CD4-positive, alpha-beta T cell treated with Interleukin-4 for 1 hour (primary cell): ENCODE data around the gene ASB5.

ENCODE experiments used
- DNase-seq, 2 donors: peaks; one replicate each; pipeline ENCODE4 v3.0.0-alpha.2; 2020 to 2022

ASB5 gene

GRCh38 chr4:176277162-176277904 is 8.3 kb upstream of the ASB5 start:
- peak in 1 of 2 donors; percentile 5 for DNase-seq

GRCh38 chr4:176276710-176277109 is 7.7 kb upstream of the ASB5 start:
- no peak for DNase-seq

GRCh38 chr4:176274441-176274840 is 5.4 kb upstream of the ASB5 start:
- no peak for DNase-seq

DNA sequence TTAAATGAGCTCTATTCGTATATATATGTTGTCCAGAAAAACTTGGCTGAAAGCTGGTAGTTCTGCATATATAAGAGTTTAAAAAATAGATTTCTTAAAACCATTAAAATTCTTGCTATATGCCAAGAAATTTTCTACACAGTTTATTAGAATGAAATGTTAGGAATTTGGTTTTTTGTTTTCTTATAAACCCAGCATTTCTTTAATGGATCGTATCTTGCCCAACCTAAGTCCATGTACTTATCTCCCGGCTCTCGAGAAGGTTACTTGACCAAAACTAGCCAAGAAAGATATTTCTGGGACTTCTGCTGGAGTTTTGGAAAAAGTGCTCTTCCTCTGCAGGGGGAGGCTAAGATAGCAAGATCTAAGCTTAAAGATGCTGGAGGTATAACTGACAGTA is 4.7 kb upstream of the ASB5 start:
- no peak for DNase-seq

- no peak for DNase-seq
These were observed 3.8 kb upstream of the ASB5 start for GRCh38 chr4:176272799-176273198.

DNA sequence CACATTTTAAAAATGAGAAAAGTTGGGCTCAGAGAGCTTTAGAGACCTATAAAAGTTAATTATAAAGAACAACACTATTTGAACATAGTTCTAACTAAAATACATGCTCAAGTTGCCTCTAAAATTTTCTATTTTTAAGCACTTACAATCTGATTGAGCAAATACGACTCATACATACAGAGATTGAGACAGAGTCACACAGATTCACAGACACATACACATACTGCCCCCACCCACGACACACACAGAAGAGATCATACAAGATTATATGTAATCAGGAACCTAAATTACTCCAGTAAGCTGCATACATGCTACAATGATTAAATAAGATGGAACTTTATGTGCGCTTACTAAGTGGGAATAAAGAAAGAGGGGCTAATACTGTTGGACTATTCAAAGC is 2.7 kb upstream of the ASB5 start:
- no peak for DNase-seq

DNA sequence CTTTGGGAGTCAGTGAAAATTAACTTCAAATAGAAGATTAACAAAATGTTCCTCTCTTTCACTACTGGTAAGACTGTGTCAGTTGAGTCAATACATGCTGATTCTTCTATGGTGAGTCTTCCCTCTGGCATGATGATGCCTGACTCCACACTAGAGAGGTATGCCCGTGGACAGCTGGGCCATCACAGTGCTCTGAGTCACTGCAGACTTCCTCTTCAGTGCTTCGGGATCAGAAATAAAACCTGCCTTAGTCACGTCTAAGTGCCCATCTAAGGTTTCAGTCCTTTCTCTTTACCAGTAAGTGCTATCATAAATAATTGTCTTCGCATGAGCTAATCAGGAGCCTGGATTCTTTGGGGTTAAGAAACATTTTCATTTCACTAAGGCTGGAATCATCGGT is 1.6 kb upstream of the ASB5 start:
- DNase-seq: no peak

DNA sequence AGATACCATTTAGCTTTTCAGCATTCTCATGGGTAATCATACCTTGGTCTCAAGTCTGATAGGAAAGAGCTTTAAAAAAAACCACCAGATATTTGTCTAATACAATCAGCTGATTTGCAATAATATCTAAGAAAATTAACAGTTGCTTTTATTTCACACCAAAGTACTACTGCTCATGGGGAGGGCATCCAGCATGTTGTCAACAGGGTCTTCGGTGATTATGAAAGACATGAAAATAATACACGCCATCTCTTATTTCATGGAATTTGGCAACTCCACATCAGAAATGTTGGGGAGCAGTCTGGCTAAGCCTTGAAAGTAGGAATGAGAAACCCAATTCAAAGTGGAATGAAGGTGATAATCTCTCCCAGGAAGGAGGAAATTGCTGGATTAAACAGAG is 3.0 kb downstream of the ASB5 start:
- DNase-seq: no peak

- no peak for DNase-seq
These were observed 6.8 kb downstream of the ASB5 start for GRCh38 chr4:176262243-176262642.

DNA sequence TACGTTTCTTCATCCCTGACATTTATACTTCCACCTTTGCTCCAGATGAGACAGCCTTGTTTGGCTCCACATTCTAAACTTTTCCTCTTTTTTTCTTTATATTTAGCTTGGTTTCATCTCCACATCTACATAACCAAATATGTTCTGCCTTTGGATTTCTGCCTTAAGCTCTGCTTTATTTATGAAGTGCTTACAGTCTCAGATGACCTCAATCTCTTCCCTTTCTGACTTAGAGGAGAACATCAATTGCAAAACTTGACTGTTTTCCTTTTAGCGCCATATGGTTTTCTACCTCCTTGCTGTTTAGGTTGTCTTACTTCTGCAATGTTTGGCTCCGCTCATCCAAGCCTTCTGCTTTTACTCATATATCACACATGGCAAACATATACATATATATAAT is 7.5 kb downstream of the ASB5 start:
- DNase-seq: no peak

DNA sequence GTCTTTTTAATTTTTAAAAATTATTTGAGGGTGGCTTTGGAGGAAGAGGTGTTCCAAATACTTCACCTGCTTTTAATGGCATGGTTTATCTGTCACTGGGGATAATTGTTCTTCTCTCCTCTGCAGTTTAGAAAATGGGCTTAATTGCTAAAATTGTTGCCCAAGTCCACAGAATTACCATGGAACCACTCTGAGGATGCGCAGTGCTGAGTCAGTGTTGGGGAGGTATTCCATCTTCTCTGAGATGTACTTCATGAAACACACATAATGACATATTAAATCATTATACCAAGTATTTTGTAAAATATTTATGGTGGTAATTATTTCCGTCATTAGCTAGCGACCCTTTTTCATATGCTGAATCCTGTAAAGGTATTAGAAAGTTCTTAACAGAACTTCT is 8.0 kb downstream of the ASB5 start:
- no peak for DNase-seq

DNA sequence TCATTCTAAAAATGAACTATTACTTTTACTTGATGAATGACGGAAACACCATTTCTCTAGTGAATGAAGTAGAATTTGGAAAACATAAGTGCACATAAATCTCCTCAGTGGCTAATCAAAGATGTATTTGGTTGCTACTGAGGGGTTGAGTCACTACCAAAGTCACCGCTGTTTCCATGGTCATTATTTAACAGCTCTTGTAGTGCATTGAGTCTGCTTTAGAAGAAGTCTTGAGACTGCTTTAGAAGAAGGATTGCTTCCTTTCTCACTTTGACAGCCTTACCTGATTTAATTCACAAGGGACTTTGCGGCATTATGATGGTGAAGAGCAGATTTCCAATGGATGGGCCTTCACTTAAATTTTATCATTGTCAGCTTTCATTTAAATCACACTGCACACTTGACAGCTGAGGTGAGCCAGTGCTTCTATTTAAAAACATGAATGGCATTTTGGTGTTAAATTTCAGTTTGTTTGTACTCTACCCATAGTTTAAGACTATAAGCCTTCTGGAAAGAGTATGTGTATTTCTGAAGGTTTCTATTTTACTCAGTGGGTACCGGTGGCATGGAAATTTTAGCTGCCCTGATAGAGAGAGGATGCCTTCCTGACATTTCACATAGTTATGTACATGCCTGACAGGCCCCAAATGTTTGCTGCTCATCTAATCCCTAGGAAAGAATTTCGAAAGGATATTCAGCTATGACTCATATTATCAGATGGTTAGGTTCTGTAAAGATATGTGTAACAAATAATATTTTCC is 9.5 kb downstream of the ASB5 start:
- no peak for DNase-seq

- no peak for DNase-seq
These were observed 10.9 kb downstream of the ASB5 start for GRCh38 chr4:176258135-176258534.

- DNase-seq: no peak
These were observed 12.1 kb downstream of the ASB5 start for GRCh38 chr4:176256921-176257320.

DNA sequence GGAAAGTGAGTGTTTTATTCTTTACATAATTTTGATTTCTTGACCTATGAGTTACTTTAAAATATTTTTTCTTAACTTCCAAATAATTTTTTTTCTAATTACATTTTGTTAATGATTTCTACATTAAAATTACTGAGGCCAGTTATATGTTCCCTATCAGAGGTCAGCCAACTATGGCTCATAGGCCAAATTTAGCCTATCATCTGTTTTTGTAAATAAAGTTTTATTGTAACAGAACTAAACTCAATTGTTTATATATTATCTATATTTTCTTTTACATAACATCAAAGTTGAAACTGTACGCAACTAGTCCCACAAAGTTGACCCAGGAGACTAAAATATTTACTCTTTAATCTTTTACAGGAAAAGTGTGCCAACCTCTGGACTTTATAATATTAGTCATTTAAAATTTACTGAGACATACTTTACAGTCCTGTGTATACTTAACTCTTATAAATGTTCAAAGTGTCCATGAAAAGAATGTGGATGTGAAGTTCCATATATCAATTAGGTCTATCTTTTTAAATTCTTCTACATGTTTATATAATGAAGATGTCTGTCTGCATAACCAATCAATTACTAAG is 26.2 kb downstream of the ASB5 start:
- no peak for DNase-seq

DNA sequence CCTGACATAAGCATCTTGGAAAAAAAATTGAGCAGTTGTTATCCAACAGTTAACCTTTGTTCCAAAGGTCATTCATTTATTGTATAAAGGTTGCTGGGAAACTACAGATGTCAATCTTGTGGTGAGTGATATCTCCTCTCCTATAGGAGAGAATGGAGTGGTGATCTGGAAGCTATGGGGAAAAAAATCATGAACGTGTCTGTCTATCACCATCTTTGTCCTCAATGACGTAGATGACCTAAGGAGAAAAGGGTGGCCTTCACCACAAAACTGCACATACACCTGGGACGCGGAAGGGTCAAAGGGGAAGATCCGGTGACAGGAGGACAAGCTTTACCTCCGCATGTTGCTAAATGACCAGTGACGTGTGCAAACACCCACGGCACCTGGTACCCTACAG is 27.3 kb downstream of the ASB5 start:
- DNase-seq: no peak

DNA sequence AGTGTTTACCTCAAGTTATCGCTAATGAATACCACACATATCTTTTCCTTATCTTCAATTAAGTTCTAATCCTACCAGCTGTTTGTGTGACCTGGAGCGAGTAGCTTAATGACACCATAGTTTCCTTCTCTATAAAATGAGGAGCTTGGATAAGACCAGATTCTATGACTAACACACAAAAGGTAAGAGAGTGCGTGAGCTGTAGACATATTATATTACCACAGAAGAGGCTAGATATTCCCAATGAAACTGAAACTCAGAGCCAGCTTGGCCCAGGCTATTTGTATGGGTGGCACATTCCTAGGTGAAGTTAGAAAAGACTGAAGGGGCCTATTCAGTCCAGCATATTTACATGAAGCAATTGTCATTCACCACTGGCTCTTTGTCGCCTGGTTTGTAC is 30.2 kb downstream of the ASB5 start:
- DNase-seq: no peak

DNA sequence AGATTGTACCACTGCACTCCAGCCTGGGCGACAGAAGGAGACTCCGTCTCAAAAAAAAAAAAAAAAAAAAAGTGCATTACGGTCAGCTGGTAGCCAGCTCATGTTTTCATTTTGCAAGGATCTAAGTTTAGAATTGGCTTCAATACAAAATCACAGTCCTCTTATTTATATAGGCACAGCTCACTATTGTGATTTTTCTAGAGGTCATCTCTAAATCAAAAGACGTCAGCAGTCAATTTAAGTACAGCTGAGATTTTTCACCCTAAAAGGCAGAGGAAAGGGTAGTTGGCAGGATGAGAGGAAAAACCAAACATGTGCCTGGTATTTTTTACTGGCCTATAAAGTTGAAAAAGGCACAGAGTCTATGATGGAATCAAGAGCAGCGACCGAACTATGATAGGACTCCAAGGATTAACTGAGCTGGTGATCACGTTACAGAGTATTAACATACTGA is 30.8 kb downstream of the ASB5 start:
- no peak for DNase-seq

GRCh38 chr4:176236946-176237345 is 32.1 kb downstream of the ASB5 start:
- no peak for DNase-seq

GRCh38 chr4:176230836-176231235 is 38.2 kb downstream of the ASB5 start:
- no peak for DNase-seq

- DNase-seq: no peak
These were observed 39.4 kb downstream of the ASB5 start for GRCh38 chr4:176229645-176230044.

DNA sequence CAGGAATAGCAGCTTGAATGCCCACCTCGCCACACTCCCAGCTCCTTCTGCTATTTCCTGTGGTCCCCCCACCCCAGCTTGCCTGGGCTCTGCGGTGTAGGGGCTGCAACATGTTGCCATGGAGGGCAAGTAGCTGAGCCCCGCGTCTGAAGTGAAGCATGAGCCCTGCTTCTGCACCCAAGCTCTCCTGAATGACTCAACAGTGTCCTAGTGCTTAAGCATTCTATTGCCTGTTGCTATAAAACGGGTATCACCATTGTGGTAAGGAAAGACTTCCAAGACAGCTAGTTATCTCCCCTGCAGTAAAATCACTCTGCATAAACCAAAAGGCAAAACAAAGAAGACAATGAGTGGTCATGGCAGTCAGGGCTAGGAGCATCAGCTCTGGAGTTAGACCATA is 42.3 kb downstream of the ASB5 start:
- no peak for DNase-seq

DNA sequence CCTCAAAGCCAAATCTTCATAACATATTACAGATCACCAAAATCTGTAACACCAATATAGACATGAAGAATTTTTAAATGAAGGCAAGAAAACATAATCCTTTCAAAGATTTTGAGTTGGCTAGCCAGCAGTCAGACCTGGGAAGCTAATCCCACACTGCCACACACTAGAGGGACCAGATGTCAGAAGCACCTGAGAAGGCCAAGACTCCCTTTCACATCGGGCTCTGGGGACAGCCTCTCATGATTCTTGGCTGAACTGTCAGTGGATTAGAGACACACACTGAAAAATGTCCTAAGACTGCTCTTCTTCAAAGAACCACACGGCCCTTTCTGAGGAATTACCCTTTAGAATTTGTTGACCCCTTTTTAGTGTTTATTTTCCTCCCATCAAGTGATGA is 45.5 kb downstream of the ASB5 start:
- no peak for DNase-seq

DNA sequence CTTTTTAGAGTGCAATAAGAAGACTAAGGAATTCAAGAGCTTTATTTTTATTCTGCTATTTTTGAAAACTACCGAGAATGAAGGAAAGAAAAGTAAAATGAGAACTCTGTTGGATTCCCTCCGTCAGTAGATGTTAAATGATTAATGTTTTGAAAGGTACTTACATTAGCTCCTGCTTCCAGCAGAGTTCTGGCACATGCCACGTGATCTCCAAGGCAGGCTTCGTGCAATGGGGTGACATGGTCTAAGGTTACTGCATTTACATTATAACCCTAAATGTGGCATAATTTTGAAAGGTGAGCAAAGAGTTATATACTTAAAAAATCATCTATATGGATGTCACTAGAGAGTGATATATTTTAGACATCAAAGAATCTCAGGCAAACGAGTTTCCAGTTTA is 46.9 kb downstream of the ASB5 start:
- no peak for DNase-seq
